AG09319 (cell line): ENCODE results near the gene FHIT.
"Not testable (repeated sequence)": the region's sequence is repeated elsewhere in the genome, so short reads cannot be mapped to it uniquely, and the experiment has no call there.

Experiments
- DNase-seq: peaks from one replicate; pipeline ENCODE4 v3.0.0-alpha.2; 2010; ENCODE audit warnings: low read depth; ENCODE audit errors: extremely low read depth
- TF ChIP-seq, protein P1 (sequence below): IDR thresholded peaks from 2 replicates; pipeline ENCODE4 v1.5.1; 2011; ENCODE audit warnings: low read depth, mild to moderate bottlenecking, inconsistent platforms, low read length, moderate library complexity

Gene FHIT

DNA sequence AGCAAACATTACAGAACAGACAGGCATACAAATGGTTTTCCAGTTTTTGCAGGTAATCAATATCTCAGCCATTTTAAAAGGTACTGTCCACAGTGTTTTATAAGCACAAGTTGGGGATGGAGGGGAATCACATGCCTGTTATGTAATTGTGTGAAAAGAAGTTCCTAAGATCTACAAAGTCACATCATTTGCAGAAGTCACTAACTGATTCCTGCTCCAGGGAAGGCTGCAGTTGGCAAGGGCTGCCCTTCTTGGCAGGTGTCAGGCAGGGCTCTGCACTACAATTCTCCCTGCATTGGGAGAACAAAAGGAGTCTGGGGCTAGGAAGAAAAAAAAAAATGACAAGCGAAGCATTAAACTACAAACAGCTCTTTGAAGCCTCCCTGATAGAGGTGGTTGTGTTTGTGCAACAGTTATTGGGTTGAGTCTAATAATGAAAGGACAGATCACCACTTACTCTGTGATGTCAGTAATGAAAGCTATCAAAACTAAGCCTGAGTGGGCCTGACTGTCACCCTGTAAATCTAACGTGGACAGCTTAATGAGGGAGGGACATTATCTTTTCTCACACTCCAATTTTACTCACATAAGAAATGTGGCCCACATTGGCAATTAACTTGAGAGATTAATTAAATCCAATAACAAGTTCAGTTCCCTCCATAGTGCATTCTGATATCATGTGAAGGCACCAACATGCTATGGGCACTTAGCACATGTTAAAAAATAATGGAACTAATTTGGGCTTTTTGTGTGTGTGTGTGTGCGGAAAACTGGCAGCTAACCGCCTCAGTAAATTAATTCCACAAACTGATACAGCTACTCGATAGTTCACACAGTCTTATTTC is 242.9 kb downstream of the FHIT start:
- TF ChIP-seq, protein P1, sequence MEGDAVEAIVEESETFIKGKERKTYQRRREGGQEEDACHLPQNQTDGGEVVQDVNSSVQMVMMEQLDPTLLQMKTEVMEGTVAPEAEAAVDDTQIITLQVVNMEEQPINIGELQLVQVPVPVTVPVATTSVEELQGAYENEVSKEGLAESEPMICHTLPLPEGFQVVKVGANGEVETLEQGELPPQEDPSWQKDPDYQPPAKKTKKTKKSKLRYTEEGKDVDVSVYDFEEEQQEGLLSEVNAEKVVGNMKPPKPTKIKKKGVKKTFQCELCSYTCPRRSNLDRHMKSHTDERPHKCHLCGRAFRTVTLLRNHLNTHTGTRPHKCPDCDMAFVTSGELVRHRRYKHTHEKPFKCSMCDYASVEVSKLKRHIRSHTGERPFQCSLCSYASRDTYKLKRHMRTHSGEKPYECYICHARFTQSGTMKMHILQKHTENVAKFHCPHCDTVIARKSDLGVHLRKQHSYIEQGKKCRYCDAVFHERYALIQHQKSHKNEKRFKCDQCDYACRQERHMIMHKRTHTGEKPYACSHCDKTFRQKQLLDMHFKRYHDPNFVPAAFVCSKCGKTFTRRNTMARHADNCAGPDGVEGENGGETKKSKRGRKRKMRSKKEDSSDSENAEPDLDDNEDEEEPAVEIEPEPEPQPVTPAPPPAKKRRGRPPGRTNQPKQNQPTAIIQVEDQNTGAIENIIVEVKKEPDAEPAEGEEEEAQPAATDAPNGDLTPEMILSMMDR, result no peak
- no peak for DNase-seq

DNA sequence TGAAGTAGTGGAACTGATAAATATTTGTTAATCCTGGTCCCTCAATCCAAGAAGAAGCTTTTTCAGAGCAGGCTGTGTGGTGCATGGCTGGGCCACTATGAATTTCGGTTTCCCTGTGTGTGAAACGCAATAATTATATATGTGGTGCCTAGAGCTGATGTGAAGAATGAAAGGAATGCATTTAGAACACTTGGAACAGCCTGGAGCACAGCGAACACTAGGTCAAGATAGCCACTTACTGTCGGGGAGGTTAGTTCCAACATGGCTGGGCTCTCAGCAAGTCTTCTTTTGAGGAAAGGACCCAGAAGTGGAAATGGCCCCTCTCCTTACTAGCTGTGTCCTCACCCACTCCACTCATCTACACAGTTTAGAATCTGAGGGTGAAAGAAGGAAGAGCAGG is 245.7 kb downstream of the FHIT start:
- DNase-seq, result no peak
- TF ChIP-seq, protein P1, result no peak

DNA sequence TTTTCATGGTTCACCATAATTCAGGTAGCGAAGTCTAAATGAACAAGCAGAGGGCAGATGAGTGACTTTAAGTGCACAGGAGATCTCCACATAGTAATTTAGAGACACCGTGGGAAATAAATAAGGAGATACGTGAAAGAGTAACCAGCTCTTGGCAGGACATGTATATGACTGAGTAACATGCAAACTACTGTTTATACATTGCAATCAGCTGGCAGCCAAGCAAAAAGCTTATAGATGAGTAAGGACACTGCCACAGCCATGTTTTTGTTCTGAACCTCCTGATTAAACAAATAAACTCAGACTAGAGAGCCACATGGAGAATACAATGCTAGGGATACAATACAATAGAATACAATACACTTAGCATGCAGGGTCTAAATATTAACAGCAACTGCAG is 252.4 kb downstream of the FHIT start:
- DNase-seq, result no peak
- TF ChIP-seq, protein P1, result no peak

DNA sequence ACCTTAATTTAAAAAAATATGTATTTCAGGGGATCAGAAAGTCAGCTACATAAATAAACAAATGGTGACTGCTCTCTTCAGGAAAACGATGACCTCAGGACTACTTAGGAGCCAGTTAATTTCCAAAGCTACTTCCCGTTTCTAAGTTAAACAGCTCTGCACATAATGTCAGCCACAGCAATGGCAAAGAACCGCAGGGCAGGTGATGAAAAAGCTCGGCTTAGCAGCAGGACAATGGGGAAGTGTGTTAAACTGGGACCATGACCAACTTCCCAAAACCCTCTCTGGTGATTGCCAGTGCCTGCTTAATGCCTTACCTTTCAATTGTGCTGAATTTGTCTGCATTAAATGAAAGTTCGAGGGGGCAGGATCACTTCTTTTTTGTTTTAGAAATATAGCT is 258.9 kb downstream of the FHIT start:
- no peak for DNase-seq
- TF ChIP-seq, protein P1, result no peak

DNA sequence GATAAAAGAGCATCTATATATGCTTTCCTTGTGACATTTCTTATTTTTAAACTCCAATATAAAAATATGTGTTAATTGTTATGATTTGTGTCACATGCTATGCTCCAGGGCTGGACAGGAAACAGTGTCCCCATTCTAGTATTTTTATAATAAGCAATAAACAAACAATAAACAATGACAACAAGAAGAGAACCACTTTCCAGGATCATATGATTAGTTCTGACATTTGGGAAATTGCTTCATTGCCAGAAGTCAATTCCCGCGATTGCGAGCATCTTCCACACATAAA is 260.9 kb downstream of the FHIT start:
- TF ChIP-seq, protein P1, result no peak
- DNase-seq, result no peak

DNA sequence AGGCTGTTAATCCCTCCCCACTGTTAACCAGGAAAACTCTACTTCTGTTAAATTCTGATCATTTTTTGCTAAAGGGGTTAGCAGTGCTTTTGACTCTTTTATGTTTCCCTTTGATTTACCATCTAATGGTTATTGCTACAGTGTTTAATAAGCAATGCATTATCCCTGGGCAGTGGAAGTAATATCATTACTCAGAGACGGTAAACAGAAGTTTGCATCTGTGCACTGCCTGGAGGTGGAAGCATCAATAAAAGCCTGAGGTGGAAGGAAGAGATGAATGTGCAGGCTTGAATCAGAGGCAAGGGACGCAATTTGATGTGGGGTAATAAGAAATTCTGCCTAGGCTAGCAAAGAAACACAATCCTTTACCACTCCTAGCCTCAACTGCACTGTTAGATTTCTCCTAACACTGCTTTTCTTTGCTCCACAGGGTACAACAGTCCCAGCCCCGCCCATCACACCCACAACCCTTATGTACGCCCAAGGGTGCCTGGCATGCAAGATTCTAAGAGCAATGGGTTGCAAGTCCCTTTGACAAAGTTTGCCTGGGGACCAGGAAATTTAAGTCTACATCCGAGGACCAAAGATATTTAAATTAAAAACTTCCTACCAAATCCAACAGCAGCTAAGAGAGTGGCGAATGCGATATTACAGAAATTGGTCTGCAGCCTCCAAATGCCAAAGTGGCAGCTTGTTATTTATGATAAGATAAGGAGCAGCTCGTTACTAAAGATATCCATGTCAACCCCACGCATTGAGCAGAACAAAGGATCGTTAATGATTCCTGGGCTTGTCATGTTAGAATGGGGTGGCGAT is 261.4 kb downstream of the FHIT start:
- TF ChIP-seq, protein P1, result no peak
- DNase-seq, result no peak

DNA sequence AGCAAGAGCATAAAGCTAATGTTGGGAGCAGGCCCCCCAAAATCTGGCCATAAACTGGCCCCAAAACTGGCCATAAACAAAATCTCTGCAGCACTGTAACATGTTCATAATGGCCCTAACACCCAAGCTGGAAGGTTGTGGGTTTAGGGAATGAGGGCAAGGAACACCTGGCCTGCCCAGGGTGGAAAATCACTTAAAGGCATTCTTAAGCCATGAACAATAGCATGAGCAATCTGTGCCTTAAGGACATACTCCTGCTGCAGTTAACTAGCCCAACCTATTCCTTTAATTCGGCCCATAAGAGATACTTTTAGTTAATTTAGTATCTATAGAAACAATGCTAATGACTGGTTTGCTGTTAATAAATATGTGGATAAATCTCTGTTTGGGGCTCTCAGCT is 264.1 kb downstream of the FHIT start:
- DNase-seq, result not testable (repeated sequence)
